ENCODE results near the gene HK2.

Gene HK2

DNA sequence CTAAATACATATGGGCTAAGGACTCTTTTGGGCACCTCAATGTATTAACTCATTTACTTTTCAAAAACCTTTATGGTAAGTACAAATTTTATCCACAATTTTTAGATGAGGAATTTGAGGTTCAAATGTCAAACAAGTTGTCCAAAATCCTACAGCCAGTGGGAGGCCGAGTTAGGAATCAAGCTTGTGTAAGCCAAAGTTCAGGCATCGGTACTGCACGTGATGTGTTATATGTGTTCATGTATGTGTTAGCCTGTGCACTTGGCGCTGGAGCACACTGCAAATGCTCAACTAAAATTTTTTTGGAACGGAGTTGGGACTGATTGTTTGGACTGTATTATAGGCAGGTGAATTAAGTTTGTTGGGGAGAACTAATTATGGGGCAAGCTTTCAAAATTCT lies 22.7 kb downstream of the HK2 start:
- DNase-seq (ENCODE audit: low read depth in 2 of 3, low spot score in 1 of 3), result no peak

- no peak for DNase-seq (ENCODE audit: low read depth in 2 of 3, low spot score in 1 of 3)
Measured at GRCh38 chr2:74857215-74857614, 23.3 kb downstream of the HK2 start.

DNA sequence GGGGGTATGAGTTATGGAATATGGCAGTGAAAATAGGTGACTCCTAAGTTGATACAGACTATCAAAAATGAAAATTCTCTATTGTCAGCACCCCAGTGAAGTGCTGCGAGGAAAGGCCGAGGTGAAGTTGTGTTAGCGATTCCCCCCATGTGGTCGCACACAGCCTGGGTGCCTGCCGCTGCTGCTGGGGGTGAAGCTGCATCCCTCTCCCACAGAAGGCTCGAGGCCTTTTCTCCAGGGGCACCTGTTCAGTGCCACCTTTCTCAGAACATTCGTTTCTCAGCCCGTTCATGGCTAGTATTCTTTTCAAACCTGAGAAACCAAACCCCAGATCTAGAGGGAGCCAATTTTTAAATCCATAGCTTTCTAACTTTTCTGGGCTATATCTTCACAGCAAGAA lies 23.8 kb downstream of the HK2 start:
- no peak for DNase-seq (ENCODE audit: low read depth in 2 of 3, low spot score in 1 of 3)

DNA sequence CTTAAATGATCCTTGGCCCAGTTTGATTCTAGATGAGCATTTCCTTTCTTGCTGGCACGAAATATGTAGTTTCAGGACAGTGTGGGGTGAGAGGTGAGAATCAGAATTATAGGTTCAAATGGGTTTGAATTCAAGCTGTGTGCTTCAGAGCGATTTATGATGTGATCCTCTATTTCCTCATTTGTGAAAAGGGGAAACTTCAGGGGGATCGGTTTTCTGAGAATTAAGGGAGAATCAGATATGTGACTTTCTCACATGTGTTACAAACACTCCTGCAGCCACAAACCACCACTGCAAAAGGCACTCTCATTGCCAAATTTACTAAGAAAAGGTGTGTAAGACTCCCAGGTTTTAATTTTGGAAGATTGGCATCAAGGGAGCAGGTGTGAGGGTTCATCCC lies 24.4 kb downstream of the HK2 start:
- DNase-seq (ENCODE audit: low read depth in 2 of 3, low spot score in 1 of 3), result no peak

GRCh38 chr2:74860079-74860478 lies 26.2 kb downstream of the HK2 start:
- no peak for DNase-seq (ENCODE audit: low read depth in 2 of 3, low spot score in 1 of 3)

GRCh38 chr2:74860521-74860920 lies 26.6 kb downstream of the HK2 start:
- DNase-seq (ENCODE audit: low read depth in 2 of 3, low spot score in 1 of 3), result no peak

DNA sequence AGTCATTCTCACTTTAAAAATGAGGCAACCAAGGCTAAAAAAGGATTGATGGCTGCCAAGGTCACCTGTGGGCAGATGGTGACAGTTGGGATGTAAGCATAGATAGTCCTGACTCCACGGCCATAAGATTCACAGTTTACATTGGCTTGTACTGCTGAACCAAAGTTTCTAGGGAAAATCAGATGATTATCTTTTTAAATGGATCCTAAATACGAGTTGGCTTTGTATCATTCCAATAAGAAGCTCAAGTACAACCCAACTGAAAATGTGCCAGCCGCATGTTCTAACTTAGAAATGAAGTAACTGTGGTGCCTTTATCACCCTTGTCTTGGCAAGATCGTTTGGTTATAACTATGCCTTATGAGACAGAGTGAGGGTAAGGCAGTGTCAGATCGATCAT lies 27.6 kb downstream of the HK2 start:
- no peak for DNase-seq (ENCODE audit: low read depth in 2 of 3, low spot score in 1 of 3)

DNA sequence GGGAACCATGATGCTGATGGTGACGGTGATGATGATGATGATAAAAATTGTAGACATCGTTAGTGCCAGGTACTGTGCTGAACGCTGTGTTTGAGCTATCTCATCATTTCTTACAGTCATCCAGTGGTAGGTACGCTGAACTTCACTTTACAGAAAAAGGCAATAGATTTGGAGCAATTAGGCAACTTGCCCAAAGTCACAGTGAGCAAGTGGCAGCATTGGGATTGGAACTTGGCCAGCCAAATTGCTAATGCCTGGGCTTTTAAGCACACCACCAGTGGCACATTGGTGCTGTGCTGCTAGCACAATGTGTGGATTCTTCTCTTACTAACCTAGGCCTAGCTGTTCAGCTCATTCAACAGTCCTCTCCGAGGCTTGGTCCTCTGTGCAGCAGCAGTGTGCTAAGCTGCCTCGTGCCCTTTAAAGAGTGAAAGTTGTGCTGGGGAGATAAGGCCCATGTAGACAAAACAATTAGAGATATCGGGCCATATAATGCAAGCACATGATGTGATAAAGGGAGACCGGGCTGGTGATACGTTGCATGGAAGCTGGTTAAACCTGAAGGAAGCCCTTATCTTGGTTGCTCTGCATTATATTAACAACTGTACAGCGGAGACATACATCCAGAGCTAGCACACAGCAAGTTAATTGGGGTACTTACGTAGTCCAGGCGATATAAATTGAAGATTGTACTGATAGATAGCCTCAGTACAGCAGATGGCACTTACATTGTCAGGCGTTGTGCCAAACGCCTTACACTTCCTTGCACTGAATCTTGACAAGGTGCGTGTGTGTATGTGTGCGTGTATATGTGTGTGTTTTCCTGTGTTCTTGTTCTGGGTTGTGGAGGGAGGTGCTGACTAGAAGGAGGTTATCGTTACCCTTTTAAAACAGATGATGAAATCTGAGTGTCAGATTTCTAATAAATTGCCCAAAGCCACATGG lies 28.4 kb downstream of the HK2 start:
- DNase-seq (ENCODE audit: low read depth in 2 of 3, low spot score in 1 of 3), result no peak

GRCh38 chr2:74863802-74864248 lies 29.9 kb downstream of the HK2 start:
- no peak for DNase-seq (ENCODE audit: low read depth in 2 of 3, low spot score in 1 of 3)

GRCh38 chr2:74864728-74865722 lies 31.1 kb downstream of the HK2 start:
- no peak for DNase-seq (ENCODE audit: low read depth in 2 of 3, low spot score in 1 of 3)

- DNase-seq (ENCODE audit: low read depth in 2 of 3, low spot score in 1 of 3), result no peak
Measured at GRCh38 chr2:74865770-74866674, 32.1 kb downstream of the HK2 start.

- no peak for DNase-seq (ENCODE audit: low read depth in 2 of 3, low spot score in 1 of 3)
Measured at GRCh38 chr2:74867841-74868658, 34.1 kb downstream of the HK2 start.

- no peak for DNase-seq (ENCODE audit: low read depth in 2 of 3, low spot score in 1 of 3)
Measured at GRCh38 chr2:74869517-74869916, 35.6 kb downstream of the HK2 start.

DNA sequence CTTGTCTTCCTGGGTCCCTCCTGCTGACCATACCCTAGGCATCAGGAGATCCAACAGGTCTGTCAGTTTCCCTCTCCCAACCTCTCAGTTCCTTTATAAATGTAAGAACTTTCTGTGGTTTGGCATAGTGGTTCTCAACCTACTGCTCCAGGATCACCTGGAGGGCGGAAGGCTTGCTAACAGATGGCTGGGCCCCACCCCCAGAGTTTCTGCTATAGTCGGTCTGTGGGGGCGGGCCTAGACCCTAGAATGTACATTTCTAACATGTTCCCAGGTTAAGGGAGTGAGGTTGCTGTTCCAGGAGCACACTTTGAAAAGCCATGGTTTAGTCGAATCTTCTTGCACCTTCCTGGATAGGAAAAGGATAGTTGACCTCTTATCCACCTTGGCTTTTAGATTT lies 37.0 kb downstream of the HK2 start:
- DNase-seq (ENCODE audit: low read depth in 2 of 3, low spot score in 1 of 3), result no peak

DNA sequence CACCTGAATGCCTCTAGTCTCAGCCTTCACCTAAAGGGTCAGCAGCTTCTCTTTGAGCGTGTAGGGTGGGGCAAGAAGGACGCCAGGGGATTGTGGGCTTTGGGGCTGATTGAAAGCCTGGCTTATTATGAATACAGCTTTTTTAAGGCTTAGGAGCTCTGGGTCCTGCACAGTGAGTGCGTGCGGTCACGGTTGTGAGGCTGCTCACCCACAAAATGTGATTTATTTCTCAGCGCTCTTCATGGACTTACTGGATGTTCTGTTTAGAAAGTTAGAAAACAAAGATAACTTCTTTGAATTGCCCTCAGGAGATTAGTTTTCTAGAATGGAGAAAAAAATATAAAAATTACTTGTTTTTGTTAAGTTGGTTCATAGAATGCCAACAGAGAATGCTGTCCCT lies 37.5 kb downstream of the HK2 start:
- DNase-seq (ENCODE audit: low read depth in 2 of 3, low spot score in 1 of 3), result no peak

DNA sequence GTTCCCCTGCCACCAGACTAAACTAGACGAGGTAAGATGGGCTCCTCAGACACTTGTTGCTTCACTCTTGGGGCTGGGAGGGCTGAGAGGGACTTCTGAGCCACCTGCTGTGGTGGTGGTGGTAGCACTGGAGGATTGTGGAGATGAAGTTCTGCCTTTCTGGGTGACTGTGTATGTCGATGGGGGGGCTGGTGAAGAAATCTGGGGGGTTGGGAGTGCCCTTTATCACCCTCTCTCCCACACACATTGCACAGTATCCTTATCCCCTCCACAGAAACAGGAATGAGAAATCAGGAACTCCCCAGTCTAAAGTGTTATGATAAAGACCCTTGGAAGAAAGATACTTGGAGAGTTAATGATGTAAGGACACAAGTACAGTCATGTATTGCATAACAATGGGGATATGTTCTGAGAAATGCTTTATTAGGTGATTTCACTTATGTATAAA lies 38.5 kb downstream of the HK2 start:
- DNase-seq (ENCODE audit: low read depth in 2 of 3, low spot score in 1 of 3), result no peak

DNA sequence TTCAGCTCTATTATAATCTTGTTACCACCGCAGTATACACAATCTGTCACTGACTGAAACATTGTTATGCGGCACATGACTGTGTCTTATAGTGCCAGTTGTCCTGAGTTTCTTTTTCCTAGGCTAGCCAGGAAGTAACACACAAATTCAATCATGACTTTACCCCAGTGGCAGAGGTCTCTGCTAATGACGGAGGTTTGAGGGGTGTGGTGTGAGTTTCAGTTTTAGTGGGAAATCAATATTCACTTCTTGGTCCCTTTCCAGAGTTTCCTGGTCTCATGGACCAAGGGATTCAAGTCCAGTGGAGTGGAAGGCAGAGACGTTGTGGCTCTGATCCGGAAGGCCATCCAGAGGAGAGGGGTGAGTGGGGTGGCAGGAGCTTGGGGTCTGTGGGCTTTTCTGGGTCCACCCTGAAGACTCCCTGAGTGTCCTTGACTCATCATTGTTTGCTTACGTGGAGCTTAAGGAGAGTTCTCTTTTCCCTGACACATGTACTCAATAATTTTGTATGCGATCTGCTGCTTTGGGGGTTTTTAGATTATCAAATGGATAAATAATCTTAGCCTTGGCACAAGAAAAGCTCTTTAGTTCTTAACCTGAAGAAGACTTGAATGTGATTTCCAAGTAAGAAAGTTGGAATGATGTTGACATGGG lies 39.2 kb downstream of the HK2 start:
- DNase-seq (ENCODE audit: low read depth in 2 of 3, low spot score in 1 of 3), result no peak

- no peak for DNase-seq (ENCODE audit: low read depth in 2 of 3, low spot score in 1 of 3)
Measured at GRCh38 chr2:74873678-74874640, 40.0 kb downstream of the HK2 start.
